ENCODE data around the gene FOXL3. TPM values are rescaled to one million over a fixed set of nuclear protein-coding genes. Genes with fewer than 3 reads are reported as not detected.

Gene FOXL3
- total RNA-seq, 1 experiment from 2014 or later: not detected

DNA sequence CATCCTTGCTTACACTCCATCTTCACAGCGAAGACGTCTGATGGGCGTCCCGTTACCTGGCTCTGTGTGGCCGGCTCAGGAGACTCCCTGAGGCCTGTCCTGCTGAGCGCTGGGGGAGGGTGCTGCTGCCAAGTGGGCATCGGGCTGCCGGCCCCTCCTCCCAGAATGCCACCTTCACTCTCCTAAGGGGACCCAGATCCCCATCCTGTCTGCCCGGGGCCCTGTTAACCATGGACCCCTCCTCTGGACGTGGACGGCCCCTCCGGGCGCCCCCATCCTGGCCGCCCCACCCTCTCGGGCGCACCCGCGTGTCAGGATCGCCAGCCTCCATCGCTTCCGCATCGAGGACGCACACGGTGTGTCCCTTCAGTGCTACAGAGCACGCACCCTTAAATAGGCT lies 7.3 kb upstream of the FOXL3 start:
- no peak overlapping the region for H3K4me3 Mint-ChIP-seq
- WGBS (ENCODE audit: extremely low coverage, insufficient read length, low lambda C conversion rate): no CpG with 5 or more reads among the region's 25 CpGs
- H2AFZ ChIP-seq (ENCODE audit: low read length): no peak overlapping the region
- no peaks in the 10 kb centered on the region for H3K4me1 ChIP-seq (ENCODE audit: insufficient read depth, low read length)
- H3K4ac ChIP-seq (ENCODE audit: low read depth, low read length): no peak overlapping the region
- no peak overlapping the region for H3K23ac ChIP-seq (ENCODE audit: insufficient read length, low read depth, low read length)
- H3K56ac ChIP-seq (ENCODE audit: insufficient read length, low read depth, low read length): no peak overlapping the region
- H2BK5ac ChIP-seq (ENCODE audit: insufficient read length, low read length): no peak overlapping the region
- H2BK120ac ChIP-seq (ENCODE audit: low read depth, low read length, poor library complexity, severe bottlenecking): no peak overlapping the region
- DNase-seq: no peak
- H2BK15ac ChIP-seq (ENCODE audit: low read depth, low read length): no peak overlapping the region
- no peaks in the 10 kb centered on the region for H3K27me3 ChIP-seq (ENCODE audit: insufficient read depth, low read length)
- no peak overlapping the region for H4K5ac ChIP-seq (ENCODE audit: insufficient read length, low read depth, low read length)
- H4K8ac ChIP-seq (replicated peaks; ENCODE audit: insufficient read length, low read depth, low read length): no peak overlapping the region
- H2AK5ac ChIP-seq (ENCODE audit: insufficient read length, low read length): no peak overlapping the region
- H3K27ac Mint-ChIP-seq: no peak overlapping the region
- no peak overlapping the region for H3K14ac ChIP-seq (ENCODE audit: insufficient read depth, low read length)
- no peaks in the 10 kb centered on the region for H3K79me1 ChIP-seq (ENCODE audit: insufficient read depth, low read depth, low read length, poor library complexity, severe bottlenecking)
- no peak overlapping the region for H2BK20ac ChIP-seq (ENCODE audit: low read depth, low read length, poor library complexity, severe bottlenecking)
- no peaks in the 10 kb centered on the region for H4K20me1 ChIP-seq (ENCODE audit: control insufficient read depth, insufficient read depth, insufficient read length)
- H2BK12ac ChIP-seq (ENCODE audit: insufficient read length, low read depth, low read length): no peak overlapping the region
- TF ChIP-seq, protein P1, sequence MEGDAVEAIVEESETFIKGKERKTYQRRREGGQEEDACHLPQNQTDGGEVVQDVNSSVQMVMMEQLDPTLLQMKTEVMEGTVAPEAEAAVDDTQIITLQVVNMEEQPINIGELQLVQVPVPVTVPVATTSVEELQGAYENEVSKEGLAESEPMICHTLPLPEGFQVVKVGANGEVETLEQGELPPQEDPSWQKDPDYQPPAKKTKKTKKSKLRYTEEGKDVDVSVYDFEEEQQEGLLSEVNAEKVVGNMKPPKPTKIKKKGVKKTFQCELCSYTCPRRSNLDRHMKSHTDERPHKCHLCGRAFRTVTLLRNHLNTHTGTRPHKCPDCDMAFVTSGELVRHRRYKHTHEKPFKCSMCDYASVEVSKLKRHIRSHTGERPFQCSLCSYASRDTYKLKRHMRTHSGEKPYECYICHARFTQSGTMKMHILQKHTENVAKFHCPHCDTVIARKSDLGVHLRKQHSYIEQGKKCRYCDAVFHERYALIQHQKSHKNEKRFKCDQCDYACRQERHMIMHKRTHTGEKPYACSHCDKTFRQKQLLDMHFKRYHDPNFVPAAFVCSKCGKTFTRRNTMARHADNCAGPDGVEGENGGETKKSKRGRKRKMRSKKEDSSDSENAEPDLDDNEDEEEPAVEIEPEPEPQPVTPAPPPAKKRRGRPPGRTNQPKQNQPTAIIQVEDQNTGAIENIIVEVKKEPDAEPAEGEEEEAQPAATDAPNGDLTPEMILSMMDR (conservative IDR thresholded peaks at IDR 0.05): no peak
- peaks cover 18 to 47% of the 10 kb centered on the region in 2 experiments for H3K9me3 Mint-ChIP-seq
- peaks cover 55% of the 10 kb centered on the region for H3K27me3 Mint-ChIP-seq (ENCODE audit: low read depth)
- no peak overlapping the region for H3K27ac ChIP-seq (ENCODE audit: insufficient read length, low read depth, low read length)
- no peak overlapping the region for H3T11ph ChIP-seq (ENCODE audit: low read length)
- H3K9me3 ChIP-seq (ENCODE audit: control insufficient read depth, low read depth, low read length): no peaks in the 10 kb centered on the region
- no peak overlapping the region for H3K4me2 ChIP-seq (ENCODE audit: insufficient read depth, insufficient read length, low read length)
- H3K4me1 Mint-ChIP-seq: no peaks in the 10 kb centered on the region
- H4K91ac ChIP-seq (ENCODE audit: insufficient read length, low read depth, low read length): no peak overlapping the region
- H3K36me3 Mint-ChIP-seq (ENCODE audit: insufficient read depth in 1 of 3, low read depth in 3 of 3): peaks cover 0 to 2% (median 0%) of the 10 kb centered on the region in 3 experiments; a peak in 2 of 7 replicates
- H3K23me2 ChIP-seq (ENCODE audit: insufficient read length, low read depth, low read length, poor library complexity, severe bottlenecking): peaks cover 3% of the 10 kb centered on the region
- H3K9ac ChIP-seq (ENCODE audit: extremely low read depth, insufficient read length, low read length): no peak overlapping the region
- H3K79me2 ChIP-seq (ENCODE audit: insufficient read depth, low read length): no peaks in the 10 kb centered on the region
- no peak overlapping the region for H3K18ac ChIP-seq (ENCODE audit: insufficient read length, low read depth, low read length)
